Stomach (tissue), 4 donors: ENCODE data around the gene MAP7.

Experiments used
- CTCF ChIP-seq, 7 experiments: fragments of 450-650 bp in 4 of 7; fragments of 200-600 bp in 3 of 7; sonication (generic) in 3 of 7; IDR thresholded peaks; one replicate each; pipeline ENCODE4 v1.5.1; 2016 to 2019; ENCODE audit warnings: antibody characterized with exemption in 7 of 7, control low read depth in 2 of 7, mild to moderate bottlenecking in 1 of 7
- POLR2A ChIP-seq, 4 donors: fragments of 450-650 bp; IDR thresholded peaks; one replicate each; pipeline ENCODE4 v1.6.1; 2016; ENCODE audit warnings: antibody characterized with exemption in 4 of 4, control low read depth in 2 of 4, mild to moderate bottlenecking in 1 of 4, moderate library complexity in 1 of 4
- POLR2AphosphoS5 ChIP-seq, 3 donors: sonication (generic); formaldehyde crosslinking; IDR thresholded peaks; one replicate each; pipeline ENCODE4 v1.6.1; 2016; ENCODE audit warnings: antibody characterized with exemption in 3 of 3

- TF ChIP-seq CTCF (IDR thresholded peaks at IDR 0.05) (no peak), POLR2AphosphoS5 (IDR thresholded peaks at IDR 0.05) (no peak), POLR2A (IDR thresholded peaks at IDR 0.05) (no peak)
These were observed 219.6 kb downstream of the MAP7 start for GRCh38 chr6:136330634-136331033.
